ENCODE results near the gene SHD. TPM values are rescaled to one million over a fixed set of nuclear protein-coding genes. Genes with fewer than 3 reads are reported as not detected.

The SHD gene
- total and polyA plus RNA-seq, 2 of the 13 experiments (the other 11 are each of a cell fraction or from before 2014, with no cell fraction given): 0.11 to 0.20 TPM

- TF ChIP-seq PAXIP1 (CRISPR knock-in tag; conservative IDR thresholded peaks at IDR 0.05): peak; percentile 32; the same call in 1 of the 2 replicates
- TF ChIP-seq ZNF3 (CRISPR knock-in tag; IDR thresholded peaks at IDR 0.05): no peak
- TF ChIP-seq ZEB1 (IDR thresholded peaks at IDR 0.05; ENCODE audit: insufficient replicate concordance, low read depth): peak; percentile 58
- TF ChIP-seq FOXP1 (IDR thresholded peaks at IDR 0.05): no peak
- peak; percentile 38; the same call in 1 of the 2 replicates for TF ChIP-seq FOXP1 (CRISPR knock-in tag; IDR thresholded peaks at IDR 0.05)
- TF ChIP-seq NCOA2 (CRISPR knock-in tag; IDR thresholded peaks at IDR 0.05): peak; percentile 46; the same call in 1 of the 2 replicates
- TF ChIP-seq STAG1 (CRISPR knock-in tag; IDR thresholded peaks at IDR 0.05): peak; percentile 29
- TF ChIP-seq ZNF766 (CRISPR knock-in tag; IDR thresholded peaks at IDR 0.05; ENCODE audit: borderline replicate concordance): peak; percentile 51; the same call in 1 of the 2 replicates
- TF ChIP-seq MTF1 (CRISPR knock-in tag; IDR thresholded peaks at IDR 0.05): no peak
- TF ChIP-seq ZBTB2 (CRISPR knock-in tag; IDR thresholded peaks at IDR 0.05; ENCODE audit: low read depth): no peak
- no peak for TF ChIP-seq ZSCAN31 (CRISPR knock-in tag; IDR thresholded peaks at IDR 0.05; ENCODE audit: low read depth)
- TF ChIP-seq ZNF24 (IDR thresholded peaks at IDR 0.05): peak; percentile 77
- no peak for TF ChIP-seq MAFF (IDR thresholded peaks at IDR 0.05; ENCODE audit: low read depth, low read length)
- TF ChIP-seq SALL1 (CRISPR knock-in tag; IDR thresholded peaks at IDR 0.05): peak; percentile 64
- TF ChIP-seq ZNF768 (CRISPR knock-in tag; IDR thresholded peaks at IDR 0.05): no peak
- no peak for TF ChIP-seq BCL3 (CRISPR knock-in tag; IDR thresholded peaks at IDR 0.05)
- TF ChIP-seq NPAS2 (CRISPR knock-in tag; IDR thresholded peaks at IDR 0.05; ENCODE audit: borderline replicate concordance): no peak
- no peak for TF ChIP-seq EZH2 (conservative IDR thresholded peaks at IDR 0.05; ENCODE audit: low read depth, low read length)
- TF ChIP-seq CHD4 (IDR thresholded peaks at IDR 0.05; ENCODE audit: borderline replicate concordance, low read length): 0 out of 2 replicates have a peak, but pooled peaks have one; percentile 17
- TF ChIP-seq ZNF605 (CRISPR knock-in tag; IDR thresholded peaks at IDR 0.05): peak; percentile 75; the same call in 1 of the 2 replicates
- no peak for TF ChIP-seq SSRP1 (CRISPR knock-in tag; IDR thresholded peaks at IDR 0.05)
- TF ChIP-seq ARID2 (CRISPR knock-in tag; IDR thresholded peaks at IDR 0.05; ENCODE audit: borderline replicate concordance): no peak
- TF ChIP-seq PITX1 (CRISPR knock-in tag; IDR thresholded peaks at IDR 0.05): peak; percentile 59; the same call in 1 of the 2 replicates
- TF ChIP-seq NR2C2 (CRISPR knock-in tag; IDR thresholded peaks at IDR 0.05; ENCODE audit: borderline replicate concordance): no peak; the same call in 1 of the 2 replicates
- peak; percentile 19; the same call in 1 of the 2 replicates for TF ChIP-seq IRF2 (CRISPR knock-in tag; IDR thresholded peaks at IDR 0.05)
Observed at GRCh38 chr19:4246767-4247593, 32.1 kb upstream of the SHD start, which contains the start of gene YJU2 (continued).
